NCI-H510A (cell line): Measurements from ENCODE around the gene TUBGCP5.

ENCODE experiments used
- DNase-seq: peaks from one replicate; lab custom pipeline; 2025; lab: John Stamatoyannopoulos, UW

TUBGCP5 gene

GRCh38 chr15:22952796-22953579 is 86.4 kb downstream of the TUBGCP5 start:
- no peak for DNase-seq

- no peak for DNase-seq
These were observed 87.7 kb downstream of the TUBGCP5 start for GRCh38 chr15:22951381-22952280.

- no peak for DNase-seq
These were observed 88.4 kb downstream of the TUBGCP5 start for GRCh38 chr15:22951031-22951380.

GRCh38 chr15:22950256-22950990 is 88.9 kb downstream of the TUBGCP5 start:
- DNase-seq: no peak
